ENCODE results near the gene PVALB.

GRCh38 chr22:36858966-36859365, 42.1 kb upstream of the PVALB start:
- no peak for TF ChIP-seq CTCF (conservative IDR thresholded peaks at IDR 0.05; ENCODE audit: low read length)
- TF ChIP-seq EZH2phosphoT487 (IDR thresholded peaks at IDR 0.05; ENCODE audit: borderline replicate concordance, low read depth, low read length): no peak

Data from OCI-LY7 (cell line).